CD4-positive, alpha-beta T cell treated with Interleukin-21 for 1 hour (primary cell): ENCODE measurements around the gene ADAM10.

Experiments
- DNase-seq: peaks from one replicate; pipeline ENCODE4 v3.0.0-alpha.2; 2020

Gene ADAM10

DNA sequence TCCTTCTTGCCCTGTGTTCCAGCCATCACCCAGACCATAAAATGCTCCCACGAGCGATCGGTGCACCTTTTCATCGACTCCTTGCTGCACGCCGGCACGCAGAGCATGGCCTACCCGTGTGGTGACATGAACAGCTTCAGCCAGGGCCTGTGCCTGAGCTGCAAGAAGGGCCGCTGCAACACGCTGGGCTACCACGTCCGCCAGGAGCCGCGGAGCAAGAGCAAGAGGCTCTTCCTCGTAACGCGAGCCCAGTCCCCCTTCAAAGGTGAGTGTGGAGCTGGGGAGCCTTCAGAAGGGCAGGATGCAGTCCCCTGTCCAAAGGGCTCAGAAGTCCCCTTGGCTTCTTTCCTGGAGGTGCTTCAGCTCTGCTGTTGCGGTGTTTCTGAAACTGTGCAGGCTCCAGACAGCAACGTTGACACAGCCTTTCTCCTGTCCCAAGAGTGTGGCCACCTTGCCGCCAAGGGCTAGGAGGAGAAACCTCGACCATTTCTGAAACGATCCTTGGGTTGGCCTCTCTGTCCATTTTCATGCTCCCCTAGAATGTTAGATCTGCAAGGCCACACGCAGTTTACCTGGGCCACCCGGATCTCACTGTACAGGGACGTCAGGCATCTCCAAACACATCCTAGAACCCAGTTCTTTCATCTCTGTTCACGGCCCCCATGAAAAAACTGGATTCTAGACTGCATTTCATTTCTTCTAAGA is 201.0 kb downstream of the ADAM10 start:
- DNase-seq = no peak

DNA sequence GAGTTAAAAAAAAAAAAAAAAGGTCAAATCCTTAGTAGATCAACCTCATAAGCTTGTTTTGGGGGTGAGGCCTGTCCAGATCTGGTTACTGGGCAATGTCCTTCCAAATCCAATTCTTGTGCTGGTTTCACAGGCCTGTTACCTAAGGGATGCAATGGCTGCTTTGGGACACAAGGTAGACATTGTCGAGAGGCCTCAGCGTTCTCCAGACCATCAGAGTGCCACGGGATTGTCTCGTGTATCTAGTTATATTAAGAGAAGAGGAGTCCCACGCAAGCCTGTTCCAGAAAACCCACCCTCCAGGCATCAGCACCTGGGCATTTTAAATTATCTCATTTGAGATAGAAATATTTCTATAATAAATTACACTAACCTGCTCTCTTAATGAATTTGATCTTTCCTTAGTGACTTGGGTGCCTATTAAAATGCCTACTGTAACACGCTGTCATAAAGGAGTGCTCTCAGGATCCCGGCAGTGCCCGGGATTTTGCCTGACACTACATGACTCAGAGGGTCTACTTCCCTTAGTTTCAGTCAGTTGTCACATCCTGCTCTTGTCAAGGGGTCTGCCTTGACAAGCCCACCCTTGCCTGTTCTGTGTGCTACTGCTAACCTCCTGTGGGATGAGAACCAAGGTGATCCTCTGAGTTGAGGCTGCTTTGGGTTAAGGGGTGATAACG is 201.7 kb downstream of the ADAM10 start:
- DNase-seq = no peak

DNA sequence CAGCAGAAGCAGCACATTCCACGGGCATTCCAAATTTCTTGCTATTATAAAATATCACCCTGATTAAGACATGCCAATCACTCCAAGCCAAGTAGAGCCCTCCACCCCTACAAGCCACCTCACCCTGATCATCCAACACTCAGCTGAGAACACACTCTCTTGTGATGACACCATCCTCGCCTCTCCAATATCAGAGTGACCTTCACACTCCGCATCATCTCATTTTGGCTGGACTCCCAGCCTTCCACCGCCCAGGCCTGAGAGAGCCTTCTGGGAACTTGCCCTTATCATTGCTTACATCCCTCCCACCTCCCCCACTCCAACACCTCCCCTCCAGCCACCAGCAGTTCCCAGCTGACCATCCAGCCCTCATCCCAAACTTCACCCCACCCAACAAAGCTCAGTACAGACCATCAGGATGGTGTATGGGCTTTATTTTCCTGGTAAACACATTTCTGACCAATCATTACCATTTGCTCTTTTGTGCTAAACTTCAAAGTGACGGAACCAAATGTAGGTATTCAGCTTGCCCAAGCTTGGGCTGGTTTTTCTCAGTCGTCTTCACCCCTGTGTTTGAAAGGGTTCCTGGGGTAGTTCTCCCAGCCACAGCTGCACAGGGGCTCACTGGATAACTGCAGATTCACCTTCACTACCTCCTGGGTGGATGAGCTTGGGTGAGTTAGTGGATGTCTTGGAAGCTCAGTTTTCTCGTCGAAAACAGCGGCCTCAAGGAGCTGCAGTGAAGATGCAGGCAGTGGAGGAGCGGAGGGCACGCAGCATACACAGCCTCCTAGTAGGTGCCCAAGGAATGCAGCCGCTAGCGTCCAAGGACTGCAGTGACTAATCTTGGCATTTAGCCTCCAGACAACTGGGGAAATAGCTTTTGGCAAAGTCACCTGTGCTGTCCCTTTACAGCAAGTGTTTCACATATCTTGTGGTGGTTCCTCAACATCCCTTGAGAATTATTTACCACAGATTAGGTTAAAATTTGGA is 202.6 kb downstream of the ADAM10 start:
- DNase-seq = no peak

DNA sequence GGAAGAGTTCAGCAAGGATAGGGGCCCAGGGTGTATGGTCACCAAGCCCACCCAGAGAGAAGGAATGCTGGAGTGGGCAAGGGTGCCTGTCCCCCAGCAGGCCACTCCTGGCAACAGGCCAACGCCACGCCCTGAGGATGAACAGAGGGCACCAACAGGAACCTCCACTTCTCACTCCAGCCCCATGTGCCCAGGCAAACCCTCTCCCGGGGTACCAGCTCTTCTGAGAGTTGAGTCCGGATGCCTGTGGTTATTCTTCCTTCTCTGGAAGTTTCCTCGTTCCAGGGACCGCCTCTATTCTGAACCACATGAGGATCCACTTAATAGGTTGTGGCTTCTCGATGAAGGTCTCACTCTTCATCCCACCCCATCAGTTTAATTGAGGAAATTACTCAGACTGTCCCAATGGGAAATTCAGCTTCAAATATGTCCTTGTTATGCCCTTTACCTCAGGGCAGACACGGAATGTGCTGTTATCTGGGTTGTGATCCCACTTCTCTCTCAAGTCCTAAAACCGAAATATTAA is 203.4 kb downstream of the ADAM10 start:
- DNase-seq = no peak

DNA sequence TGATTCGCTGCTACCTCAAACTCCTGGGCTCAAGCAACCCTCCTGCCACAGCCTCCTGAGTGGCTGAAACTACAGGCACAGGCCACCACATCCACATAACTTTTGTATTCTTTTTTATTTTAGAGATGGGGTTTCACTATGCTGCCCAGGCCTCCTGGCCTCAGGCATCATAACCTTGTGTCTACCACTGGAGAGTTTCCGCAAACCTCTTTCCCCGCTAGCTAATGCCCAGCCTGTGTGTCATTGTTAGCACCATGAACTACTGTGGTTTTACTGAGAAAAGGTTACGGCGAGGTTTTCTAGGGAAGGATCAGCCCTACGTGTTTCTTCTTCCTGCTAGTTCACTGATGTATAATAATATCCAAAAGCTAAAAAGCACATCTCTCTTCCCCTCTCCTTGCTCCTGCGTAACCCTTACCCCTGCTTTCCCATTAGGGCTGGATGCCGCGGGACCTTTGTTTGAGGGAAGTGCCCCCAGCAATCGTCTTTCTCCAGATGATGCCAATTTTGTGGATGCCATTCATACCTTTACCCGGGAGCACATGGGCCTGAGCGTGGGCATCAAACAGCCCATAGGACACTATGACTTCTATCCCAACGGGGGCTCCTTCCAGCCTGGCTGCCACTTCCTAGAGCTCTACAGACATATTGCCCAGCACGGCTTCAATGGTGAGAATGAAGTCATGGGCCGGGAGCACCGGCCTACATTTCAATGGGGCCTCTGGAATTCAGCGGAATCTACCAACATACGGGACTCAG is 204.0 kb downstream of the ADAM10 start:
- DNase-seq = peak; percentile 34

GRCh38 chr15:58544756-58545155 is 204.8 kb downstream of the ADAM10 start:
- no peak for DNase-seq

DNA sequence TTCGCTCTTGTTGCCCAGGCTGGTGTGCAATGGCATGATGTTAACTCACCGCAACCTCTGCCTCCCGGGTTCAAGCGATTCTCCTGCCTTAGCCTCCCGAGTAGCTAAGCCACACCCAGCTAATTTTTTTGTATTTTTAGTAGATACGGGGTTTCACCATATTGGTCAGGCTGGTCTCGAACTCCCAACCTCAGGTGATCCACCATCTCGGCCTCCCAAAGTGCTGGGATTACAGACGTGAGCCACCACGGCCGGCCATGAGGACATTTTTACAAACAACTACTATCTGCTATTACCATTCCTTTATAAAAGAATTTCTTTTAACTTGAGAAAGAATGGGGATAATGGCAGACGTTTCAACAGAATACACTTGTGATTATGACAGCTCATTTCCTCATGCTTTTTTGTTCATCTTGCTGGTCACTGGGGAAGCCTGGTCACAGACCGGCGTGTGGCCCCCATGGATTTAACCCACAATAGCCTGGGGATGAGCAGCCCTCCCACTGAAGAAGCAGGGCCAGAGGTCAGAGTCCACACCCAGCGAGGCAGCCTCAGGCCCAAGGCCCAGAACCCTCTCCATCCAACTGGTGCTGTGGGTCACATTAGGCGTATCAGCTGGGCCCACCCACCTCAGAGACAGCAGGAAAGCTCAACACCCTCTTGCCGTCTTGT is 205.7 kb downstream of the ADAM10 start:
- no peak for DNase-seq

GRCh38 chr15:58541410-58542087 is 208.0 kb downstream of the ADAM10 start:
- no peak for DNase-seq

DNA sequence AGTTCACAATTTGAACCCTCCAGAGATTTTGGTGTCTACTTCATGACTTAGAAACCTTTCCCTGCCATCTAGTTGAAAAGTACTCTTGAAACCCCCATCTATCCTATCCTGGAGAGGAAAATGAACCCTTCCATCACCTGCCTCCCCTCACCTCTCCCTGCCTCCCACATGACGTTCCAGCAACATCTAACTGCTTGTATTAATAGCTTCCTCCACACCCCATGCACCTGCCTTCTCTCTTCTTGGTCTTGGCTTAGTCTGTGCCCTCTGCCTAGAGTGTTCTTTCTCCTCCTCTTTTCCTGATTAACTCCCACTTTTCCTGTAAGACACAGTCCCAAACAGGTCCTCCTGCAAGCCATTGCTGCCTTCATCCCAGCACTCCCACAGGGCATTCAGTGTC is 210.0 kb downstream of the ADAM10 start:
- no peak for DNase-seq

DNA sequence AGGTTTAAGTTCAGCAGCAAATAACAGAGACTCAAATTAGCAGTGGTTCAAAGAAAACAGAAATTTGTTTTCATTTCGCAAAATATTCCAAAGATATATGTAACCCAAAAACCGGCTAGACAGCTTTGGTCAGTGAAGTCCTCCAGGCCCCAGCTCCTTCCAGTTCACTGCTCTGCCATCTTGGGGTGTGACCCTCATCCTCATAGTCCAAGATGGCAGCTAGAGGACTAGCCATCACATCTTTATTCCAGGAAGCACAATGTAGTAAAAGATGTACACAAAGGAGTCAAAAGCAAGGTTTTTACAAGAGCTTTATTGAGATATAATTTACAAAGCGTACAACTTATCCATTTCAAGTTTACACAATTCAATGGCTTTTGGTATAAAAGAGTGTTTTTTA is 210.6 kb downstream of the ADAM10 start:
- DNase-seq = no peak
